OCI-LY3 (cell line): Measurements from ENCODE around the gene SMDT1.

Experiments
- CTCF ChIP-seq: fragments of 200-600, 300-600 bp; sonication (generic); IDR thresholded peaks from 2 replicates; pipeline ENCODE4 v1.5.1; 2014; ENCODE audit warnings: antibody characterized with exemption, low read length, low read depth
- EZH2phosphoT487 ChIP-seq: fragments of 200-600 bp; shearing (Covaris generic); IDR thresholded peaks from 2 replicates; pipeline ENCODE4 v1.6.1; 2018; ENCODE audit warnings: antibody characterized with exemption, mixed run types, low read depth

GRCh38 chr22:42041784-42042183 is 37.7 kb upstream of the SMDT1 start:
- TF ChIP-seq CTCF, result no peak
- TF ChIP-seq EZH2phosphoT487, result no peak
